KMS-11 (cell line): Measurements from ENCODE around the gene SMTNL1.

ENCODE experiments used
- H2AFZ ChIP-seq: fragments of 200-600 bp; sonication (generic); 2 replicates; pipeline ENCODE4 v1.6.1; 2016; ENCODE audit warnings: antibody characterized with exemption, mixed run types, low read depth
- H3K27ac ChIP-seq: fragments of 200-600 bp; sonication (generic); 2 replicates; pipeline ENCODE4 v1.6.1; 2016; ENCODE audit warnings: mild to moderate bottlenecking, mixed run types
- H3K27me3 ChIP-seq: fragments of 200-600 bp; sonication (generic); 2 replicates; pipeline ENCODE4 v1.6.1; 2017; ENCODE audit warnings: mild to moderate bottlenecking, low read depth, mixed run types, moderate library complexity; ENCODE audit not compliant: insufficient read depth
- H3K36me3 ChIP-seq: fragments of 200-600 bp; sonication (generic); 2 replicates; pipeline ENCODE4 v1.6.1; 2017; ENCODE audit warnings: mild to moderate bottlenecking, mixed run types; ENCODE audit not compliant: insufficient read depth
- H3K4me1 ChIP-seq: fragments of 200-600 bp; sonication (generic); 2 replicates; pipeline ENCODE4 v1.6.1; 2016; ENCODE audit warnings: mild to moderate bottlenecking, low read depth, mixed run types; ENCODE audit not compliant: poor library complexity, severe bottlenecking
- H3K4me2 ChIP-seq: fragments of 200-600 bp; sonication (generic); 2 replicates; pipeline ENCODE4 v1.7.0; 2016; ENCODE audit warnings: mild to moderate bottlenecking, mixed run types
- H3K4me3 ChIP-seq: fragments of 200-600 bp; sonication (generic); IDR thresholded peaks from 2 replicates; pipeline ENCODE4 v1.6.1; 2017; ENCODE audit warnings: low read depth, low read length, mixed read lengths; ENCODE audit not compliant: insufficient read depth
- H3K79me2 ChIP-seq: fragments of 200-600 bp; sonication (generic); 2 replicates; pipeline ENCODE4 v1.6.1; 2016; ENCODE audit warnings: low read depth, mixed run types; ENCODE audit not compliant: insufficient read depth
- H3K9ac ChIP-seq: fragments of 200-600 bp; sonication (generic); 2 replicates; pipeline ENCODE4 v1.6.1; 2016; ENCODE audit warnings: mild to moderate bottlenecking, mixed run types
- H4K20me1 ChIP-seq: fragments of 200-600 bp; sonication (generic); 2 replicates; pipeline ENCODE4 v1.6.1; 2016; ENCODE audit warnings: mild to moderate bottlenecking, mixed run types; ENCODE audit not compliant: insufficient read depth
- CTCF ChIP-seq: fragments of 200-600 bp; sonication (generic); conservative IDR thresholded peaks from 2 replicates; pipeline ENCODE4 v1.6.1; 2017; ENCODE audit warnings: low read depth, mild to moderate bottlenecking, antibody characterized with exemption, low read length, moderate library complexity, mixed read lengths

SMTNL1 gene

GRCh38 chr11:57493507-57494503, 43.6 kb upstream of the SMTNL1 start:
- Histone ChIP-seq H3K4me1 (peaks cover 17% of the 10 kb centered on the region), H3K4me3 (no peak overlapping the region), H3K9ac (no peak overlapping the region), H3K27me3 (no peaks in the 10 kb centered on the region), H2AFZ (no peak overlapping the region), H3K79me2 (no peaks in the 10 kb centered on the region), H3K36me3 (no peaks in the 10 kb centered on the region), H3K27ac (no peak overlapping the region), H4K20me1 (no peaks in the 10 kb centered on the region), H3K4me2 (no peak overlapping the region)
- TF ChIP-seq CTCF: peak; percentile 92

- no peak overlapping the region for H3K4me3 ChIP-seq
- no peaks in the 10 kb centered on the region for H3K27me3 ChIP-seq
- no peak overlapping the region for H2AFZ ChIP-seq
- no peak overlapping the region for H3K4me2 ChIP-seq
- no peak overlapping the region for H3K9ac ChIP-seq
- no peaks in the 10 kb centered on the region for H3K79me2 ChIP-seq
- H4K20me1 ChIP-seq: no peaks in the 10 kb centered on the region
- no peak for TF ChIP-seq CTCF
- H3K27ac ChIP-seq: no peak overlapping the region
- H3K4me1 ChIP-seq: peaks cover 17% of the 10 kb centered on the region
- H3K36me3 ChIP-seq: no peaks in the 10 kb centered on the region
These were observed 41.1 kb upstream of the SMTNL1 start for GRCh38 chr11:57496109-57496820.

GRCh38 chr11:57497303-57498247, 39.8 kb upstream of the SMTNL1 start:
- Histone ChIP-seq H3K4me3 (no peak overlapping the region), H4K20me1 (no peaks in the 10 kb centered on the region), H3K36me3 (no peaks in the 10 kb centered on the region), H3K4me2 (no peak overlapping the region), H3K9ac (no peak overlapping the region), H3K4me1 (peaks cover 17% of the 10 kb centered on the region), H3K27ac (no peak overlapping the region), H2AFZ (no peak overlapping the region), H3K27me3 (no peaks in the 10 kb centered on the region), H3K79me2 (no peaks in the 10 kb centered on the region)
- TF ChIP-seq CTCF: no peak

GRCh38 chr11:57498540-57498939, 38.9 kb upstream of the SMTNL1 start:
- Histone ChIP-seq H3K4me1 (peaks cover 10% of the 10 kb centered on the region), H3K79me2 (no peaks in the 10 kb centered on the region), H3K4me2 (no peak overlapping the region), H3K27ac (no peak overlapping the region), H4K20me1 (no peaks in the 10 kb centered on the region), H3K4me3 (no peak overlapping the region), H3K9ac (no peak overlapping the region), H2AFZ (no peak overlapping the region), H3K27me3 (no peaks in the 10 kb centered on the region), H3K36me3 (no peaks in the 10 kb centered on the region)
- TF ChIP-seq CTCF: no peak
